ENCODE data around the gene TAF1.
"Not testable (repeated sequence)": the region's sequence is repeated elsewhere in the genome, so short reads cannot be mapped to it uniquely, and the experiment has no call there.

The TAF1 gene

GRCh38 chrX:71367396-71367795 lies 1.2 kb downstream of the TAF1 start (continued):
- TF ChIP-seq ZNF8 (CRISPR knock-in tag; IDR thresholded peaks at IDR 0.05), result no peak

DNA sequence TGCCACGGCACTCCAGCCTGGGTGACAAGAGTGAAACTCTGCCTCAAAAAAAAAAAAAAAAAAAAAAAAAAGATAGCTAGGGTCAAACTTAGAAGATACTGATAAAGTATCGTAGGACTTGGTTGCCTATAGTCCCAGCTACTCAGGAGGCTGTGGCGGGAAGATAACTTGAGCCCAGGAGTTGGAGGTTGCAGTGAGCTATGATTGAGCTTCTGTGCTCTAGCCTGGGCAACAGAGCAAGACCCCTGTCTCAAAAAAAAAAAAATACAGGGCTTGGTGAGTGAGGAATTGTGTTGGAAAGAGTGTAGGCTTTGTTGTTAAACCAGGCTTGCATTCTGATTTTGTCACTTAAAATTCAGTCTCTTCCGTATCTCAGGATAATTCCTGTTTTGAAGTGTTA lies 6.2 kb downstream of the TAF1 start:
- no peak for TF ChIP-seq ZFP30 (CRISPR knock-in tag; IDR thresholded peaks at IDR 0.05)
- TF ChIP-seq ISL1 (CRISPR knock-in tag; IDR thresholded peaks at IDR 0.05), result no peak
- no peak for TF ChIP-seq ZNF565 (CRISPR knock-in tag; conservative IDR thresholded peaks at IDR 0.05; ENCODE audit: low read depth)
- TF ChIP-seq OSR1 (CRISPR knock-in tag; IDR thresholded peaks at IDR 0.05), result no peak
- no peak for TF ChIP-seq BACH2 (CRISPR knock-in tag; IDR thresholded peaks at IDR 0.05; ENCODE audit: borderline replicate concordance)
- no peak for TF ChIP-seq ZFP3 (CRISPR knock-in tag; IDR thresholded peaks at IDR 0.05)
- TF ChIP-seq, protein P1, sequence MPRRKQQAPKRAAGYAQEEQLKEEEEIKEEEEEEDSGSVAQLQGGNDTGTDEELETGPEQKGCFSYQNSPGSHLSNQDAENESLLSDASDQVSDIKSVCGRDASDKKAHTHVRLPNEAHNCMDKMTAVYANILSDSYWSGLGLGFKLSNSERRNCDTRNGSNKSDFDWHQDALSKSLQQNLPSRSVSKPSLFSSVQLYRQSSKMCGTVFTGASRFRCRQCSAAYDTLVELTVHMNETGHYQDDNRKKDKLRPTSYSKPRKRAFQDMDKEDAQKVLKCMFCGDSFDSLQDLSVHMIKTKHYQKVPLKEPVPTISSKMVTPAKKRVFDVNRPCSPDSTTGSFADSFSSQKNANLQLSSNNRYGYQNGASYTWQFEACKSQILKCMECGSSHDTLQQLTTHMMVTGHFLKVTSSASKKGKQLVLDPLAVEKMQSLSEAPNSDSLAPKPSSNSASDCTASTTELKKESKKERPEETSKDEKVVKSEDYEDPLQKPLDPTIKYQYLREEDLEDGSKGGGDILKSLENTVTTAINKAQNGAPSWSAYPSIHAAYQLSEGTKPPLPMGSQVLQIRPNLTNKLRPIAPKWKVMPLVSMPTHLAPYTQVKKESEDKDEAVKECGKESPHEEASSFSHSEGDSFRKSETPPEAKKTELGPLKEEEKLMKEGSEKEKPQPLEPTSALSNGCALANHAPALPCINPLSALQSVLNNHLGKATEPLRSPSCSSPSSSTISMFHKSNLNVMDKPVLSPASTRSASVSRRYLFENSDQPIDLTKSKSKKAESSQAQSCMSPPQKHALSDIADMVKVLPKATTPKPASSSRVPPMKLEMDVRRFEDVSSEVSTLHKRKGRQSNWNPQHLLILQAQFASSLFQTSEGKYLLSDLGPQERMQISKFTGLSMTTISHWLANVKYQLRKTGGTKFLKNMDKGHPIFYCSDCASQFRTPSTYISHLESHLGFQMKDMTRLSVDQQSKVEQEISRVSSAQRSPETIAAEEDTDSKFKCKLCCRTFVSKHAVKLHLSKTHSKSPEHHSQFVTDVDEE (CRISPR knock-in tag; IDR thresholded peaks at IDR 0.05), result no peak
- TF ChIP-seq ZNF70 (CRISPR knock-in tag; IDR thresholded peaks at IDR 0.05), result no peak
- no peak for TF ChIP-seq SNAI2 (CRISPR knock-in tag; IDR thresholded peaks at IDR 0.05)
- TF ChIP-seq POU6F1 (CRISPR knock-in tag; IDR thresholded peaks at IDR 0.05; ENCODE audit: borderline replicate concordance, low read depth), result no peak
- TF ChIP-seq RARB (CRISPR knock-in tag; IDR thresholded peaks at IDR 0.05), result no peak
- no peak for TF ChIP-seq TOX (CRISPR knock-in tag; IDR thresholded peaks at IDR 0.05; ENCODE audit: borderline replicate concordance)
- TF ChIP-seq CREB5 (CRISPR knock-in tag; IDR thresholded peaks at IDR 0.05; ENCODE audit: low read depth), result no peak
- no peak for TF ChIP-seq TCF4 (CRISPR knock-in tag; IDR thresholded peaks at IDR 0.05; ENCODE audit: borderline replicate concordance)
- TF ChIP-seq CSDC2 (CRISPR knock-in tag; IDR thresholded peaks at IDR 0.05), result no peak
- no peak for TF ChIP-seq ZC3H10 (CRISPR knock-in tag; IDR thresholded peaks at IDR 0.05)
- TF ChIP-seq, protein P2, sequence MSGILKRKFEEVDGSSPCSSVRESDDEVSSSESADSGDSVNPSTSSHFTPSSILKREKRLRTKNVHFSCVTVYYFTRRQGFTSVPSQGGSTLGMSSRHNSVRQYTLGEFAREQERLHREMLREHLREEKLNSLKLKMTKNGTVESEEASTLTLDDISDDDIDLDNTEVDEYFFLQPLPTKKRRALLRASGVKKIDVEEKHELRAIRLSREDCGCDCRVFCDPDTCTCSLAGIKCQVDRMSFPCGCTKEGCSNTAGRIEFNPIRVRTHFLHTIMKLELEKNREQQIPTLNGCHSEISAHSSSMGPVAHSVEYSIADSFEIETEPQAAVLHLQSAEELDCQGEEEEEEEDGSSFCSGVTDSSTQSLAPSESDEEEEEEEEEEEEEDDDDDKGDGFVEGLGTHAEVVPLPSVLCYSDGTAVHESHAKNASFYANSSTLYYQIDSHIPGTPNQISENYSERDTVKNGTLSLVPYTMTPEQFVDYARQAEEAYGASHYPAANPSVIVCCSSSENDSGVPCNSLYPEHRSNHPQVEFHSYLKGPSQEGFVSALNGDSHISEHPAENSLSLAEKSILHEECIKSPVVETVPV (CRISPR knock-in tag; IDR thresholded peaks at IDR 0.05), result no peak
- TF ChIP-seq, protein P3, sequence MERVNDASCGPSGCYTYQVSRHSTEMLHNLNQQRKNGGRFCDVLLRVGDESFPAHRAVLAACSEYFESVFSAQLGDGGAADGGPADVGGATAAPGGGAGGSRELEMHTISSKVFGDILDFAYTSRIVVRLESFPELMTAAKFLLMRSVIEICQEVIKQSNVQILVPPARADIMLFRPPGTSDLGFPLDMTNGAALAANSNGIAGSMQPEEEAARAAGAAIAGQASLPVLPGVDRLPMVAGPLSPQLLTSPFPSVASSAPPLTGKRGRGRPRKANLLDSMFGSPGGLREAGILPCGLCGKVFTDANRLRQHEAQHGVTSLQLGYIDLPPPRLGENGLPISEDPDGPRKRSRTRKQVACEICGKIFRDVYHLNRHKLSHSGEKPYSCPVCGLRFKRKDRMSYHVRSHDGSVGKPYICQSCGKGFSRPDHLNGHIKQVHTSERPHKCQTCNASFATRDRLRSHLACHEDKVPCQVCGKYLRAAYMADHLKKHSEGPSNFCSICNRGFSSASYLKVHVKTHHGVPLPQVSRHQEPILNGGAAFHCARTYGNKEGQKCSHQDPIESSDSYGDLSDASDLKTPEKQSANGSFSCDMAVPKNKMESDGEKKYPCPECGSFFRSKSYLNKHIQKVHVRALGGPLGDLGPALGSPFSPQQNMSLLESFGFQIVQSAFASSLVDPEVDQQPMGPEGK (CRISPR knock-in tag; IDR thresholded peaks at IDR 0.05; ENCODE audit: borderline replicate concordance), result no peak
- TF ChIP-seq ARNTL (CRISPR knock-in tag; IDR thresholded peaks at IDR 0.05; ENCODE audit: borderline replicate concordance, low read depth), result no peak
- ATAC-seq, result no peak

- TF ChIP-seq ESRRG (CRISPR knock-in tag; IDR thresholded peaks at IDR 0.05), result no peak
- TF ChIP-seq GLIS3 (CRISPR knock-in tag; IDR thresholded peaks at IDR 0.05), result no peak
- no peak for TF ChIP-seq CSDC2 (CRISPR knock-in tag; IDR thresholded peaks at IDR 0.05)
- no peak for TF ChIP-seq SNAI2 (CRISPR knock-in tag; IDR thresholded peaks at IDR 0.05)
- TF ChIP-seq, protein P2 (CRISPR knock-in tag; IDR thresholded peaks at IDR 0.05), result no peak
- no peak for TF ChIP-seq ZFP3 (CRISPR knock-in tag; IDR thresholded peaks at IDR 0.05)
- TF ChIP-seq PPARA (CRISPR knock-in tag; IDR thresholded peaks at IDR 0.05; ENCODE audit: borderline replicate concordance), result no peak
- TF ChIP-seq ZNF565 (CRISPR knock-in tag; conservative IDR thresholded peaks at IDR 0.05; ENCODE audit: low read depth), result no peak
- ATAC-seq, result no peak
These were observed 12.6 kb downstream of the TAF1 start for GRCh38 chrX:71378732-71379131.

DNA sequence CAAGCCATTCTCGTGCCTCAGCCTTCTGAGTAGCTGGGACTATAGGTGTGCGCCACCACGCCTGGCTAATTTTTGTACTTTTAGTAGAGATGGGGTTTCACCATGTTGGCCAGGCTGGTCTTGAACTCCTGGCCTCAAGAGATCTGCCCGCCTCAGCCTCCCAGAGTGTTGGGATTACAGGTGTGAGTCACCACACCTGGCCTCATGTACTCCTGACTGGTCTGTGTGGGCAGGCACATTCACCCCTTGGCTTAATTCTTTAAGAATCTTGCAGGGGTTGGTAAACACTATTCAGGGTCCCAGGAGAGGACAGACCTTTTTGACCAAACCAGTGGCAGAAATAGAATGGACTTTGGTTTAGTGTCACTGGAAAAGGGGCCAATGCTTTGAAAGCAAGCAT lies 25.6 kb downstream of the TAF1 start:
- ATAC-seq, result not testable (repeated sequence)

Measured in SK-N-SH treated with all-trans-retinoic acid at 6 μM for 48 hours (cell line).